ENCODE data around the gene STAM.

The STAM gene

DNA sequence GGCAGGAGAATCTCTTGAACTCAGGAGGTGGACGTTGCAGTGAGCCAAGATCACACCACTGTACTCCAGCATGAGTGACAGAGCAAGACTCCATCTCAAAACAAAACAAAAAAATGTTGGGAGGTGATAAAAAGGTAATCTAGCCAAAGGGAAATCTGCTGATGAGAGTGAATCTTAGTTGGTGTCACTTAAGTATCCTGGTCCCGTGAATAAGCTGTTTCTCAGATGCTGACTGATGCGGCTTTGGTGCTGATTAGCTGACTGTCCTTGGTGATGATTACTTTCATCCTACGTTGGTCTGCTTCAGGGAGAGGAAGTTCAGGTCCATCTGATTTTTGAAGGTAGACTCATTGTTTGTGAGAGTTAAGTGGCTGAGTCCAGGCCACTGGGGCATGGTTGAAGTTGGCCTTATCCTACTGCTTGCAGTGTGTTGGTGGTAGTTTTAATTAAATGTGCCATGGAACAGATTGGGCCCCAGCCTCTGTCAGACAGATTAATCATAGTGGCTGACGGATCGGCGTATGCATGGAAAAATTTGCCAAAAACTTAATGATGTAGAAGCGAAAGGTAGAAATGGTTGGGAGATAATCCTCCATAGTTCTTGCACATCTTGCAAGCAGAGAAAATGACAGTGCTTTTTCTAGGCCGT lies 90.6 kb downstream of the STAM start:
- no peak for DNase-seq

DNA sequence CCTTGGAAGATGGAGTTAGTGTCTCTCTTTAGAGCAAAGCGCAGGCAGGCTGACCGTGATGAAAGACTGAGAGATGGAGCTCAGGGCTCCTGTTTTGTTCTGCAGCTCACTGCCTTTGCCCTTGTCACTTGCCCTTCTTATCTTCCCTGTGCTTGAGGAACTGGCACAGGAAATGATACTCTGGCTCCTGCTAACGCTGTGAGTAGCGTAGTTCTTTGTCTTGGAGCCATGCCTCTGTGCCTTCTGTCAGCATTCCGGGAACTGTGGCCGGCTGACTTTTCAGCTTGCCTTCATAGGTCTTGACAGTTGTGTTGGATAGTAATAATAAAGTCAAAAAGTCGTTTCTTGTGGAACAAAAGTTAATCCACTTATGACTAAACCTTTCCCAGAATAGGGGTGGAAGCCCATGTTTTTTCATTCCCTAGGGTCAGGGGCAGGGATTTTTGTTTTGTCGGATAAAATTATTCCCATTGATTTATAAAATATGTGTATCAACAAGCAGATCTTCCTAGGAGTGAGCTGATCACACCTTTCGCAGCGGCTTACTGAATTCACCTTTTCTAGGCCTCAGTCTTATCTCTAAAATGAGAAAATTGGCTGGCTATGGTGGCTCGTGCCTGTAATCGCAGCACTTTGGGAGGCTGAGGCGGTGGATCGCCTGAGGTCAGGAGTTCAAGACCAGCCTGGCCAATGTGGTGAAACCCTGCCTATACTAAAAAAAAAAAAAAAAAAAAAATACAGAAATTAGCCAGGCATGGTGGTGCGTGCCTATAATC lies 91.4 kb downstream of the STAM start:
- DNase-seq, result no peak

DNA sequence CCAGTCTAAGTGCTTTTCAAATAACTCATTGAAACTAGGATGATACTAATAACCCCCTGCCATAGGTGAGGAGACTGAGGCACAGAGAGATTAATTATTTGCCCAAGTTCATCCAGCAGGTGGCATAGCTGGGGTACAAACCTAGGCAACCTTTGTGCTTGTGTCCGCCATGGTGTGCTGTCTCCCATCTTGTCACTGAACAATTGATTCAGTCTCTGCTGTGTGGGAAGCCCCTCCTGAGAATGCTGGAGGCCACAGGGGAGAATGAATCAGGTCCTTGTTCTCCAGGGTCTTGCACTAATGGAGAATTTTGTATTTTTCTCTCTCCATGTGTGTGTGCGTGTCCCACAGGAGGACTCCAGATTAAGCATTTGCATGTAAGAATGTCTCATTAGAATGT lies 92.3 kb downstream of the STAM start:
- no peak for DNase-seq

DNA sequence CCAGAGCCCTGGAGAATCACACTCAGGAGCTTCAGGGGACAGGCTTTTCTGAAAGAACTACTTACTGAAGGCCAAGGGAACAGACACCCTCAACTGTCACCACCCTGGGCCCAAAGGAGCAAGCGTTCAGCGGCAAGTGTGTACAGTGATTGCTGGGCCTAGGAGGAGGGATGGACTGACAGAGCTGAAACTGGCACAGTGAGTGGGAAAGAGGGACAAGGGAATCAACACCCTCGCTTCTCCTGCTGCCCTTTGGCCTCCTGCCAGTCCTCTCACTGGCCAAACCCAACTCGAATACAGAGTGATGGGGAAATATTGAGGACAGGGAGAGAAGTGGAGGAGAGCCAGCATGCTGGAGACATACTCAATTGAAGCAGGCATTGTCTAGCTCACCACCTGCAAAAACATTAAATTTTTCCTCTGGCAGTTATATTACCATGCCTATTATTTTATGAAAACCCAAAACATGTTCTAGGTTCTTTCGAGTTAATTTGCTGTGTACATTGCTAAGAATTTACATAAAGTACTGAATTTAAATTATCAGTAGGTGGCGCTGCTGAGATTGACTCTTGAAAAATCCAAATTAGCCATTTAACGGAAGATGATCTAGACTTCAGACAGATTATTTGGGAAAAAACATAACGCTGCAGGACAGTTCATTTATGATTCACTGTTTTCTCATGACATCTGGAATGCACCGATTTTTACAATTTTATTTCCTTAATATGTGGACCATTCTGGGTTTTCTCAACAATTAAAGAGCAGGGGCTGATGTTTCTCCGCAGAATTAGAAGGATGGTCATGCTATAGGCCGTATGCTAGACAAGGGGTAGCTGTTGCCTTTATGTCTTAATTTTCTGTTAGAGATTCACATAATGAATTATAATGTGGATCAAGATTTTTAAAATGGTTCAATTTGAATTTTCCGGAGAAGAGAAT lies 93.3 kb downstream of the STAM start:
- DNase-seq, result no peak

DNA sequence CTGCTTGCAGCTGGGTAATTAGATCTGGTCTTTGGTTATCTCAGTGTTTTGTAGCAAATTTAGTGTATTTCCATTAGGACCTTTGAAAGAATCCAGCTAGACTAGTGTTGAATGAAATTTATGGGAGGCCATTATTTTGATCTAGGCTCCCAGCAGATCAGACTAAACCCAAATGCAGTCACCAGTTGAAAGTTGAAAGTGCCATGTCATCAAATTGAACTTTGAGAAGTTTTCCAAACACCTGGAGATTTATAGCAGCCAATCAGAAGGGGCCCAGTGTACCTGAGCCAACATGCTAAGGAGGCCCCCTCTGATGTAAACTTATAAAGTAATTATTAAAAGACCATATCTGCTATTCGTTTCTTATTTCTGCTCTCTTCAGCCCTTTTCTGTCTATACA lies 96.7 kb downstream of the STAM start:
- DNase-seq, result no peak

DNA sequence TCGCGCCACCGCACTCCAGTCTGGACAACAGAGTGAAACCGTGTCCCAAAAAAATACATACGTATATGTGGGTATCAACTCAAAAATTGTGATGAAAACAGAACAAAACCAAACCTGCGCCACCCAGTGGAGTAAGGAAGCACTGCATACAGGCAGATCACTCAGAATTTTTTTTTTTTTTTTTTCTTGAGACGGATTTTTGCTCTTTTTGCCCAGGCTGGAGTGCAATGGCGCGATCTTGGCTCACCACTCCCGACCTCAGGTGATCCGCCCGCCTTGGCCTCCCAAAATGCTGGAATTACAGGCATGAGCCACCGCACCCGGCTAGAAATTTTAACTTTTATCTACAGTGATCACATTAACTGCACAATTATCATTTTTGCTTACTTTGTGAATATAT lies 99.0 kb downstream of the STAM start:
- DNase-seq, result no peak

DNA sequence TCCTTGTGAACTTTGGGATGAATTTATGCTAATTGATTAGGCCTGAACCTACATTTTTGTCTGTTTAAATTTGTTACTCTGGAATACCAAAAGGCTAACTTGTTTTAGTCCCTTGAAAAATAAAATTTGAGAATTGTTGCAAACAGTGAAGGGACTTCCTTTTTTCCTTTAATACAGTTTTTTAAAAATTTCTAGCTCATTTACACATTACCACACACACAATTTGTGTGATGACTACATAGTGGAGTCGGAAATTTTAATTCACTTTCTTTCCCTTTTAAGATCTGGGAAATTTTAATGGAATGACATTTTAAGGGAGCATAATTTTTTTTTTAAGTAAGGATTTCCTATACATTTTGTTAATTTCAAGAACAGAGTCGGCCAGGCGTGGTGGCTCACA lies 99.5 kb downstream of the STAM start:
- DNase-seq, result no peak

DNA sequence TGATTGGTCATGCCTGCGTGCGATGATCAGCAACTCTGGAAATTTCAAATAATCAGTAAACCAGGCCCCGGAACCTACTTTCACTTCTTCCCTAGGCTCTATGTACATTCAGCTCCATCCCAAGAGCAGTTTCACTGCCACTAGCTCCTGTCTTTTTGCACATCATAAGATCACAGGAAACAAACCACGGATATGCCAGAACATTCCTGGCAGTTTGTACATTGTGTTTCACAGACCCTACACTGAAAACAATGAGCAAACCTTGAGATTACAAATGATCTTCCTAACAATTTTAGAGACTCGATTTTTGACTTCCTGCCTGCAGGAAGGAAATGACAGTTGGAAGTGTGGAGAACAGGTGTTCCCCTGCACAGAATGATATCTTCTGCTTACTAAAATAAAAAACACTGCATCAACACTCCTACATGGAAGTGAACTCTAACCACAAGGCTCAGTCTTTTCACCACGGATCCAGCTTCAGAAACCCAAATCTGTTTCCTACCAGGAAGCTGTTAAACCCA lies 100.5 kb downstream of the STAM start:
- DNase-seq, result no peak

DNA sequence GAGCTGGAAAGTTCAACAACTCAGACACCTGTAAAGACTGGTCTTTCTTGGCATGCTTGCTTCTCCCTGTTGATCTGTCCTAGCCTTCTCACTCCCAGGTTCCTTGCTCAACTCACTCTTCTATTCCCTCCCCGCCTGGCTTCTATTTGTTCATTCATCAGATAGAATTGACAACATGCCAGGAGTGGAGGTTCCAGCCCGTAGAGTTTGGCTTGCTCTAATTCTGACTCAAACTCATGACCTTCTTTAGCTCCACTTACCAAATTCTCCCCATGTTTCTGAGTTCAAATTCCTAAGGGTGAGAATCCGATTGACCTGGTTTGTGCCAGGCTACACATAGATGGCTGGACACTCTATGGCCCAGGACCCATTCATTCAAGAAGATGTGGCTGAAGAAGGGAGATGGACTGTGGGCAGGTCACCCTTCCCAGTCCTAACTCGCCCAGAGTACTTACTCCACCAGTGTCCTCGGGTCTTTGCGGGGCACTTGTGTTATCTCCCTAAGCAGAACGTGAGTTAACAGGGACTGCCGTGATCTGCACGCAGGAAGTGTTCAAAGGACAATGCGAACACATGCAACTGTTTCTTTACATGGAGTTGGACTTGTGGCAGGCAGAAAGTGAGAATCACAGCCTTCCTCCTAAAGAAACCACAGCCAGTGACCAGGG lies 104.1 kb downstream of the STAM start:
- no peak for DNase-seq

DNA sequence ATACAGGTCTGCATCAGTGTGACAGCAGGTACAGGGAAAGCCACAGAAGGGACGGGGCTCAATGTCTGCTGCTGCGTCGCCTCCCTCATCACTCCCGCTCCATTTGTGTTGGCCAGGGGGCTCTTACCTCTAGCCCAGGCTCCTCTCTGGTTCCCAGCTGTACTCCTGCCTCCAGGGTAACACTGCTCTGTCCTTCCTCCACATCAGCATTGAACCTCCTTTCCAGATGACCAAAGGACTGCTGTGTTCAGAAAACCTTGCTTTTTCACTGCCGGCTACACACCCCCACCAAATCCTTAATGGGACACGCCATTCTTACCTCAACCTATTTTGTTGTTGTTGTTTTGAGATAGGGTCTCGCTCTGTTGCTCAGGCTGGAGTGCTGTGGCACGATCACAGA lies 105.9 kb downstream of the STAM start:
- DNase-seq, result no peak

DNA sequence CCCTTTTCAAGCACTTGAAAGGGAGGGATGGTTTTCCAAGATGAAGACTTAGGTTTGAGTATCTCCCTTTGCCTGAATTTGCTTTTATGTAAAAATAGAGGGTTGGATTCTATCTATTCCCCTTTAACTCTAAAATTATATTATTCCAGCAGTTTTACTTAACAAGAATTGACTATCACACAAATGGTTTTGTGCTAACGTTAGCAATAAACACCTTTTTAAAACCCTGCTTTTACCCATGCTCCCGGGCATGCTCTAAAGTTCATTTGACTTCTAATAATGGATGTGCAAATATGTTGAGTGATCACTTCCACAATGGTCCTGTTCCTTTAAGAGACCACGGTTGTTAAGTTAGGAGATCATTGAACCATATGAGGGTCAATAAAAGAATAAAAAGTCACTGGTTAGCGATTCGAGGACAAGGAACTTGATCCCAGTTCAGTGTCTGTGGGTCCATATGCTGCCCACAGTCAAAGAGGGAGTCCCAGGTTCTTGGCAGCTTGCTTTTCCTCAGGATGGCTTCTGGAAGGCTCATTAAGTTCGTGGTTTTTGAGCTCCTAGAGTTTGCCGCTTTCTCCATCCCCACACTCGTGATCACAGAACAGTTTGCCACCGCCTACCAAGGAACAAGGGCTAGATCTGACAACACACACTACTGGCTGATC lies 108.0 kb downstream of the STAM start, which contains the start of gene TMEM236:
Gene TMEM236, plus strand, starts transcription at position 421 of the 665 bp plus-strand sequence. Its CDS starts 95 bp downstream, at position 516.
- DNase-seq, result no peak

DNA sequence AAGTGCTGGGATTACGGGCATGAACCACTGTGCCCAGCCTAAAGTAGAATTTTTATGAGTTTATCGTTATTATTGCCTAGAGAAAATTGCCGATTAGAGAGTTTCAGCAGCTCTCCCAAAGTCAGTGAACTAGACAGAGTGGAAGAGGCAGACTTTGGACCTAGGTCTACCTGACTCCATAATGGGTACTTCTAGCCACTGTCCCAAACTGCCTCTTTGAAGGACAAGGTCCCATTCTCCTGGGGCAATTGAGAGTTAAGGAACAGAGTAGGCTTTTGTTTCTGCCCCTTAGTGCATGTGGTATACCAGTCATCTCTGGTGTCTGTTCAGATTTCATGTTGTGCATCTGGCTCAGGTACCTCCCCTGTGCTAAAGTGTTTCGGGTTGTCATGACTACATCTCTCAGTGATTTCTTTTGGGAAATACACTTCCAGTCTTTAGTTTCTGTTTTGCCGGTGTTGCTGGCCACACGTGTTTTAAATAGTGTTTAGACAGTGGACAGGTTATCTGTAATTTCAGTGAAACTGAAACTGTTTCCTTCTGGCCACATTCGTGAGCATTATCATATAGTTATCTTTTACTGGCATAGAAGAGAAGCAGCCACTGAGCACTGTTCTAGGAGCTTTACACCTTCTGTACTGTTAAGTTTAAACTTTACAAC lies 112.7 kb downstream of the STAM start:
- no peak for DNase-seq

DNA sequence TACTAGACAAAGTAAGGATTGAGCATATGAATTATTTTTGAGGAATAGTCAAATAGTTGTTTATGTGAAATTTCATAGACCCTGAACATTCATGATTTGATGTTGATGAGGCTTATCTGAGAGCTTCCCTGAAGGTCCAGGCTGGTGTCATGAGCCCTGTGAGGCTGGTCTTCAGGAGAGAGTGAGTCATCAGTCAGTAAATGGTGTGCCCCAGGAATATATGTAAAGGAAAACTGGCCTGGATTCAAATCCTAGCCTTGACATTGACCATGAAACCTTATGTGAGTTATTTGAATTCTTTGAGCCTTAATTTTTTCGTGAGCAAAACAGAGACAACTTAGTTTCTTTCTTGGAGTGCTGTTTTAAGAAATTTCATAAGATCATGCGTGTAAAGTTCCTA lies 114.2 kb downstream of the STAM start:
- no peak for DNase-seq

DNA sequence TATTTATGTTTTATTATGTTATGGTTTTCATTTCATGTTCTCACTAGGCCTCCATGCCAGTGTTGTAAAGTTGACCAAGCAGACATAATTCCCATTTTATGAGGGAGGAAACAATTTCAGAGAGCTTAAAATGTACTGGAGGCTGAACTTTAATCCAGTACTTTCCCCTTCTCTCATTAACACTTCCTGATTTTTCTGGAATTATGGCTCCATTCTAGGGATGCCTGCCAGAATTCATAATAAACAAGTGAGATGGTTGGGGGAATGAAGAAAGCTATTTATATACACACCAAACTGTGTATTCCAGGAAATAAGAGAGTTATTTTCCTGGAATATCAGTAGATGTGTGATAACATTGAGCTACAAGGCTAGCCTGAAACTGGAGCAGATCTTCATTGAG lies 114.9 kb downstream of the STAM start:
- no peak for DNase-seq

DNA sequence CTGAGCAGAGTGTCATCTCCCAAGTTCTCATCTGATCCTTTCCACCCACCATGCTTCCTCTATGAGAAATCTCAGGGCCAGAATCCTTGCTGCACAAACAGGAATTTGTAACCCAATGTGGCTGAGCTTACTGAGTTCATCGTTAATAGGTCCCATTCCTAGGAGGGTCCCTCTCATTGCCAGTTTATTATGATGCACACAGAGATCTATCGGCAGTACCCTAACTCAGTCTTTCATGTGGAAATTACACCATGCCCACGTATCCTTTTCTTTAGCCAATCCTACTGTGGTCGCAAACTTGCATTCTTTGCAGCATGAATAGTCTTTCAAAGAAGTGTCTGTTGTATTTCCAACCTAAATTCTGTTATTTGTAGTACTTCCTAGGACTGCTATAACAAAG lies 120.2 kb downstream of the STAM start:
- no peak for DNase-seq

DNA sequence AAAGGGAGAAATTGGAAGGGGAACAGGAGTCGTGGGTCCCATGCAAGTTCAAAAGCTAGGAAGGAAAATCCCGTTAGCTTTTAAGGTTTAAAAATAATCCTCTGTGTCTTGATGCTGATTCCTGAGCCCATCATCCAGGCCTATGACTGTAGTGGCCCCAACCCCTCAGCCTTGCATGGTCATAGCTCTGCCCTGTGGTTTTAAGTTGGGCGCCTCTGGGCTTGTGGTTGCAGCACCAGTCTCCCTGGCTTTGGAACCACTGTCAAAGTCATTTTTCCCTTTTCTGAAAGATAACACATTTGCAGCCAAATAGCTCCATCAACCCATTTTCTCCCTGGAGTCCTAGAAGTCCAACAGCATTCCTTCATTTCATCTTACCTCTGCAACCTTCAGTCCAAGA lies 121.7 kb downstream of the STAM start:
- DNase-seq, result no peak

All from islet precursor cell (in vitro differentiated cells).